Loucy (cell line): ENCODE data around the gene AGBL5.
A peak's percentile ranks its signal among the peaks of the same experiment; 100 is the strongest.

Experiments
- H2AFZ ChIP-seq: fragments of 200-600 bp; sonication (generic); 2 replicates; pipeline ENCODE4 v1.6.0; 2016; ENCODE audit warnings: antibody characterized with exemption, mild to moderate bottlenecking, low read length, moderate library complexity
- H3F3A ChIP-seq: fragments of 200-600 bp; 2 replicates; pipeline ENCODE4 v1.6.0; 2016; ENCODE audit warnings: antibody characterized with exemption, low read depth, mild to moderate bottlenecking
- H3K27me3 ChIP-seq: fragments of 200-600 bp; sonication (generic); 2 replicates; pipeline ENCODE4 v1.6.1; 2014; ENCODE audit warnings: low read length, mild to moderate bottlenecking; ENCODE audit not compliant: insufficient read depth, poor library complexity, severe bottlenecking
- H3K36me3 ChIP-seq: fragments of 200-600 bp; sonication (generic); 2 replicates; pipeline ENCODE4 v1.6.1; 2016; ENCODE audit warnings: low read length; ENCODE audit not compliant: insufficient read depth
- H3K4me1 ChIP-seq: fragments of 200-600 bp; sonication (generic); 2 replicates; pipeline ENCODE4 v1.5.1; 2014; ENCODE audit warnings: low read length, mild to moderate bottlenecking; ENCODE audit not compliant: insufficient read depth, poor library complexity, severe bottlenecking
- H3K4me2 ChIP-seq: fragments of 200-600 bp; sonication (generic); 2 replicates; pipeline ENCODE4 v1.6.0; 2014; ENCODE audit warnings: antibody characterized with exemption, low read length, low read depth, mild to moderate bottlenecking; ENCODE audit not compliant: poor library complexity, severe bottlenecking
- H3K4me3 ChIP-seq: fragments of 200-600 bp; sonication (generic); 2 replicates; pipeline ENCODE4 v1.5.1; 2014; ENCODE audit warnings: low read length, mild to moderate bottlenecking, mixed read lengths; ENCODE audit not compliant: poor library complexity, severe bottlenecking
- H3K79me2 ChIP-seq: fragments of 200-600 bp; sonication (generic); 2 replicates; pipeline ENCODE4 v1.6.1; 2014; ENCODE audit warnings: low read length; ENCODE audit not compliant: insufficient read depth
- H3K9ac ChIP-seq: fragments of 200-600 bp; sonication (generic); 2 replicates; pipeline ENCODE4 v1.6.0; 2014; ENCODE audit warnings: mild to moderate bottlenecking, low read depth, low read length, moderate library complexity; ENCODE audit not compliant: poor library complexity, severe bottlenecking
- H3K9me2 ChIP-seq: fragments of 200-600 bp; sonication (generic); replicated peaks from 2 replicates; pipeline ENCODE4 v1.6.1; 2016; ENCODE audit warnings: low read depth, low read length, mixed read lengths
- H3K9me3 ChIP-seq: fragments of 200-600 bp; sonication (generic); 2 replicates; pipeline ENCODE4 v1.6.1; 2014; ENCODE audit warnings: mild to moderate bottlenecking, antibody characterized with exemption, low read length, low read depth; ENCODE audit not compliant: insufficient read depth
- H4K20me1 ChIP-seq: fragments of 200-600 bp; sonication (generic); 2 replicates; pipeline ENCODE4 v1.6.0; 2014; ENCODE audit warnings: antibody characterized with exemption, low read length, mild to moderate bottlenecking; ENCODE audit not compliant: insufficient read depth, poor library complexity, severe bottlenecking
- CTCF ChIP-seq: fragments of 200-600 bp; sonication (generic); conservative IDR thresholded peaks from 2 replicates; pipeline ENCODE4 v1.5.1; 2014; ENCODE audit warnings: mild to moderate bottlenecking, antibody characterized with exemption, low read length
- EZH2phosphoT487 ChIP-seq: fragments of 200-600 bp; IDR thresholded peaks from 2 replicates; pipeline ENCODE4 v1.6.1; 2018; ENCODE audit warnings: antibody characterized with exemption, mild to moderate bottlenecking, moderate library complexity, borderline replicate concordance

AGBL5 gene

GRCh38 chr2:27042985-27043634 is 8.4 kb upstream of the AGBL5 start:
- H3K79me2 ChIP-seq: no peaks in the 10 kb centered on the region
- H4K20me1 ChIP-seq: no peaks in the 10 kb centered on the region
- no peaks in the 10 kb centered on the region for H3K27me3 ChIP-seq
- peaks cover 34% of the 10 kb centered on the region; the same call in 1 of the 2 replicates for H3K36me3 ChIP-seq
- no peak overlapping the region for H2AFZ ChIP-seq
- H3K4me3 ChIP-seq: no peak overlapping the region
- H3K9me2 ChIP-seq: no peaks in the 10 kb centered on the region
- no peak for TF ChIP-seq CTCF
- TF ChIP-seq EZH2phosphoT487: no peak
- no peak overlapping the region for H3K4me2 ChIP-seq
- no peaks in the 10 kb centered on the region for H3K4me1 ChIP-seq
- H3K9ac ChIP-seq: no peak overlapping the region
- no peaks in the 10 kb centered on the region for H3K9me3 ChIP-seq
- H3F3A ChIP-seq: no peaks in the 10 kb centered on the region

- TF ChIP-seq EZH2phosphoT487 (no peak), CTCF (no peak)
- peak overlapping the region; percentile 92 for H2AFZ ChIP-seq
Measured at GRCh38 chr2:27049422-27050280, 1.8 kb upstream of the AGBL5 start.

GRCh38 chr2:27050281-27050995 is 1.0 kb upstream of the AGBL5 start:
- peak overlapping the region; percentile 88 for H3K9ac ChIP-seq

More at GRCh38 chr2:27049422-27050280, 1.8 kb upstream of the AGBL5 start:
- Histone ChIP-seq H3K36me3 (peaks cover 10% of the 10 kb centered on the region; the same call in 1 of the 2 replicates), H3K9me3 (no peaks in the 10 kb centered on the region), H3K9ac (peak overlapping the region; percentile 88), H3K4me1 (peaks cover 25% of the 10 kb centered on the region), H3K27me3 (no peaks in the 10 kb centered on the region), H3K4me3 (peak overlapping the region; percentile 94), H3F3A (peaks cover 3% of the 10 kb centered on the region; the same call in 1 of the 2 replicates), H3K4me2 (peak overlapping the region; percentile 83), H3K79me2 (peaks cover 18% of the 10 kb centered on the region), H3K9me2 (no peaks in the 10 kb centered on the region), H4K20me1 (no peaks in the 10 kb centered on the region)

More at GRCh38 chr2:27050281-27050995, 1.0 kb upstream of the AGBL5 start:
- Histone ChIP-seq H3K9me3 (no peaks in the 10 kb centered on the region), H4K20me1 (no peaks in the 10 kb centered on the region), H3K79me2 (peaks cover 18% of the 10 kb centered on the region), H2AFZ (peak overlapping the region; percentile 92), H3K4me2 (peak overlapping the region; percentile 83), H3K9me2 (no peaks in the 10 kb centered on the region), H3K4me1 (peaks cover 25% of the 10 kb centered on the region), H3K27me3 (no peaks in the 10 kb centered on the region), H3F3A (peaks cover 3% of the 10 kb centered on the region; the same call in 1 of the 2 replicates), H3K4me3 (peak overlapping the region; percentile 94), H3K36me3 (peaks cover 18% of the 10 kb centered on the region; the same call in 1 of the 2 replicates)
- TF ChIP-seq EZH2phosphoT487: no peak
- TF ChIP-seq CTCF: peak; percentile 33
